ENCODE results near the gene LRRC2.
"Not testable (repeated sequence)": the region's sequence is repeated elsewhere in the genome, so short reads cannot be mapped to it uniquely, and the experiment has no call there.

LRRC2 gene

GRCh38 chr3:46580675-46581074, 14.6 kb upstream of the LRRC2 start:
- DNase-seq, result no peak

GRCh38 chr3:46579756-46580286, 13.7 kb upstream of the LRRC2 start:
- DNase-seq, result no peak

GRCh38 chr3:46578973-46579755, 13.1 kb upstream of the LRRC2 start:
- no peak for DNase-seq

- DNase-seq, result not testable (repeated sequence)
Observed at GRCh38 chr3:46577580-46578249, 11.6 kb upstream of the LRRC2 start.

- no peak for DNase-seq
Observed at GRCh38 chr3:46576879-46577278, 10.8 kb upstream of the LRRC2 start.

GRCh38 chr3:46576386-46576785, 10.3 kb upstream of the LRRC2 start:
- no peak for DNase-seq

- DNase-seq, result no peak
Observed at GRCh38 chr3:46575577-46576222, 9.6 kb upstream of the LRRC2 start.

GRCh38 chr3:46574881-46575576, 8.9 kb upstream of the LRRC2 start:
- no peak for DNase-seq

- DNase-seq, result no peak
Observed at GRCh38 chr3:46574243-46574646, 8.1 kb upstream of the LRRC2 start.

- DNase-seq, result no peak
Observed at GRCh38 chr3:46573701-46574100, 7.6 kb upstream of the LRRC2 start.

GRCh38 chr3:46571684-46572083, 5.6 kb upstream of the LRRC2 start:
- no peak for DNase-seq

GRCh38 chr3:46565607-46566039, 479 bp downstream of the LRRC2 start:
- DNase-seq, result no peak

- DNase-seq, result no peak
Observed at GRCh38 chr3:46565077-46565476, 1.0 kb downstream of the LRRC2 start.

GRCh38 chr3:46564190-46565021, 1.7 kb downstream of the LRRC2 start:
- DNase-seq, result no peak

- no peak for DNase-seq
Observed at GRCh38 chr3:46561951-46562350, 4.2 kb downstream of the LRRC2 start.

- DNase-seq, result no peak
Observed at GRCh38 chr3:46561511-46561910, 4.6 kb downstream of the LRRC2 start.

- DNase-seq, result no peak
Observed at GRCh38 chr3:46559091-46559704, 6.9 kb downstream of the LRRC2 start.

GRCh38 chr3:46558184-46559043, 7.7 kb downstream of the LRRC2 start:
- DNase-seq, result peak; percentile 87

- no peak for DNase-seq
Observed at GRCh38 chr3:46557814-46558183, 8.3 kb downstream of the LRRC2 start.

GRCh38 chr3:46553154-46553553, 12.9 kb downstream of the LRRC2 start:
- no peak for DNase-seq

GRCh38 chr3:46552538-46552937, 13.6 kb downstream of the LRRC2 start:
- no peak for DNase-seq

Data from GDM1 (cell line).